Epithelial cell of proximal tubule (primary cell): ENCODE measurements around the gene FGD2. TPM values are rescaled to one million over a fixed set of nuclear protein-coding genes. Genes with fewer than 3 reads are reported as not detected.

Source experiments
- DNase-seq: peaks from one replicate; pipeline ENCODE4 v3.0.0-alpha.2; 2011; ENCODE audit warnings: low read depth
- H3K4me3 ChIP-seq: 2 replicates; pipeline ENCODE4 v1.5.1; 2011; ENCODE audit warnings: low read depth, mild to moderate bottlenecking, low read length
- total RNA-seq: library from RNA; depleted of rRNA; stranded (reverse); fragments of >200 nt; gene quantifications from 2 replicates; pipeline ENCODE4 v1.2.3, GENCODE V29; 2015
- TF ChIP-seq, protein P1 (sequence below): conservative IDR thresholded peaks from 2 replicates; pipeline ENCODE4 v1.5.1; 2012; ENCODE audit warnings: low read depth, mild to moderate bottlenecking, low read length

FGD2 gene
- total RNA-seq, 1 donor from 2014 or later, result not detected

DNA sequence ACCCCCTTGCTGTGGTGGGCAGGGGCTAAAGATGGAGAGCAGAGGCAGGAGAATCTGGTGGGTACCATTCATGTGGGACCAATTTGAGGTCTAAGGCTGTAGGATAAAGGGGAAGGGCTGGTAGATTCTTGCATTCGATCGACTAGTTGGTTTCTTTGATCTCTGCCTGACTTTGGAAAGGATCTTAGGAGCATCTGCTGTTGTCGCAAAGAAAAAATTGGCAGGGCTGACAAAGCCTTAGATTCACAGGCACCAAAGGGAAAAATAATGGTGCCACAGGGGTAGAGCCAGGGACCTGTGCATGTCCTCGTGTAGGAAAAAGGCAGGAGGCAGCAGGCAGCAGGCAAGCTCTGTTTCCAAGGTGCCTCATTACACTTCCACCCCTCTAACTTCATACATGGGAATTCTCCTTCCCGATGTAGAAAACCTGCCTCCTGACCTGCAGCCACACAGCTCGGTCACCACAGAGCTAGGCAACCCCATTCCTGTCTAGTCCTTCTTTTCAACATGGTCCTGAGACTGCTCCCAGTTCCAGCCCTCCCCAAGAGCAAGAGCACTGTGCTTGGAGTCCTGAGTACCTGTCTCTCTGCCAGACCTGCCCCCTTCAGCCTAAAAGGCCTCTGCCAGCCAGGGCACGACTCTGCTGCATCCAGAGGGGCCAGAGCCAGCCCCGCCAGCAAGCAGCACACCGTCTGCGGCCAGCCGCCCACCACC is 71.9 kb downstream of the FGD2 start:
- no peak for DNase-seq
- TF ChIP-seq, protein P1, sequence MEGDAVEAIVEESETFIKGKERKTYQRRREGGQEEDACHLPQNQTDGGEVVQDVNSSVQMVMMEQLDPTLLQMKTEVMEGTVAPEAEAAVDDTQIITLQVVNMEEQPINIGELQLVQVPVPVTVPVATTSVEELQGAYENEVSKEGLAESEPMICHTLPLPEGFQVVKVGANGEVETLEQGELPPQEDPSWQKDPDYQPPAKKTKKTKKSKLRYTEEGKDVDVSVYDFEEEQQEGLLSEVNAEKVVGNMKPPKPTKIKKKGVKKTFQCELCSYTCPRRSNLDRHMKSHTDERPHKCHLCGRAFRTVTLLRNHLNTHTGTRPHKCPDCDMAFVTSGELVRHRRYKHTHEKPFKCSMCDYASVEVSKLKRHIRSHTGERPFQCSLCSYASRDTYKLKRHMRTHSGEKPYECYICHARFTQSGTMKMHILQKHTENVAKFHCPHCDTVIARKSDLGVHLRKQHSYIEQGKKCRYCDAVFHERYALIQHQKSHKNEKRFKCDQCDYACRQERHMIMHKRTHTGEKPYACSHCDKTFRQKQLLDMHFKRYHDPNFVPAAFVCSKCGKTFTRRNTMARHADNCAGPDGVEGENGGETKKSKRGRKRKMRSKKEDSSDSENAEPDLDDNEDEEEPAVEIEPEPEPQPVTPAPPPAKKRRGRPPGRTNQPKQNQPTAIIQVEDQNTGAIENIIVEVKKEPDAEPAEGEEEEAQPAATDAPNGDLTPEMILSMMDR, result no peak
- H3K4me3 ChIP-seq, result no peak overlapping the region

DNA sequence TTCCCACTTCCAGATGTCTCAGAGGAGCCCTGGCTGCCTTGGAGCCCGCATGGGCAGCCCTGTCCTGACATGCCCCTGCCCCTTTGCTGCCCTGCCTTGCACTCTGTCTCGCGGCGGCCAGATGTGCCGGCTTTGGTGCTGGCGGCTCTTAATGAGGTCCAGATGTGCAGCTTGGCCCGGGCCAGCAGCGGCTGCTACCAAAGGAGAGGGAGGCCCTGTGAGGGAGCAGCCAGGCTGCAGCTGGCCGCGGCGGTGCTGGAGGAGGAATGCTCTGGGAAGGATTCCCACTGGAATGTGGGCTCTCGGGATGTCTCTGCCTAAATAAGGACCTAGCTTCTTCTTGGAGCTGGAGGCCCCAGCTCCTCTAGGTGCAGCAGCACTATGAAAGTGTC is 72.4 kb downstream of the FGD2 start:
- TF ChIP-seq, protein P1, result no peak
- DNase-seq, result no peak
- H3K4me3 ChIP-seq, result no peak overlapping the region

Other genes with a start within 250 kb of the FGD2 start
- 0.58 TPM in 1 of 2 replicates, not detected in the other for gene CPNE5, start 166.2 kb upstream of the FGD2 start, total RNA-seq
- 26.6 and 76.6 TPM in 2 replicates for gene PPIL1, start 130.9 kb upstream of the FGD2 start, total RNA-seq
- 16.3 and 18.7 TPM in 2 replicates for gene C6orf89, start 119.7 kb upstream of the FGD2 start, total RNA-seq
- gene PI16, start 50.9 kb upstream of the FGD2 start, total RNA-seq, result not detected in 2 replicates
- gene MTCH1, start 19.5 kb upstream of the FGD2 start, total RNA-seq, result 235 and 275 TPM in 2 replicates
- 20.9 and 25.9 TPM in 2 replicates for gene PIM1, start 164.5 kb downstream of the FGD2 start, total RNA-seq